HepG2 (cell line): Measurements from ENCODE around the gene S1PR5. TPM values are rescaled to one million over a fixed set of nuclear protein-coding genes. Genes with fewer than 3 reads are reported as not detected.
"Not testable (repeated sequence)": the region's sequence is repeated elsewhere in the genome, so short reads cannot be mapped to it uniquely, and the experiment has no call there.

ENCODE experiments used
- ATAC-seq: fragments of 200-7000 bp; cut with Tn5 transposase; 3 replicates; pipeline ENCODE4 v1.9.1; 2020; ENCODE audit warnings: mild to moderate bottlenecking, moderate library complexity
- BruUV-seq: library from RNA; stranded (reverse); fragments of 400-500 nt; replicated peaks from 2 replicates; lab custom pipeline; 2021; lab: Mats Ljungman, UMichigan
- CTCF ChIA-PET: fragments of 300-600 bp; formaldehyde crosslinking; extraction: SDS; loops from one replicate; lab custom pipeline; 2021; ENCODE audit warnings: low total read pairs, inconsistent platforms, low intra/inter-chr PET ratio; lab: Yijun Ruan, JAX
- POLR2A ChIA-PET: fragments of 350-600 bp; sonication (Branson Sonifier 250); formaldehyde crosslinking; loops from one replicate; lab custom pipeline; 2020; ENCODE audit warnings: antibody characterized with exemption, inconsistent platforms; lab: Yijun Ruan, JAX
- DNase-seq: peaks from one replicate; pipeline ENCODE4 v3.0.0-alpha.2; 2015; ENCODE audit warnings: low spot score
- FAIRE-seq: peaks from 3 replicates; lab custom pipeline; 2011; peaks lifted over from hg19 to GRCh38; lab: Jason Lieb, UNC
- H2AFZ ChIP-seq: one replicate; pipeline ENCODE4 v1.6.1; 2011; ENCODE audit warnings: low read length, inconsistent platforms
- H3K27ac ChIP-seq: fragments of 300-600 bp; 3 replicates; pipeline ENCODE4 v1.8.0; 2011; ENCODE audit warnings: mixed run types, mild to moderate bottlenecking, mixed read lengths, low read length, inconsistent platforms; ENCODE audit not compliant: insufficient read depth; ENCODE audit errors: extremely low read length
- H3K27me3 ChIP-seq, 2 experiments: fragments of 200-600 bp in 1 of 2; 2 replicates in 1 of 2; 3 replicates in 1 of 2; pipeline versions ENCODE4 v1.6.0 to v1.8.0; 2011; ENCODE audit warnings: low read length in 2 of 2, mild to moderate bottlenecking in 2 of 2, moderate library complexity in 2 of 2, inconsistent platforms in 1 of 2; ENCODE audit not compliant: insufficient read depth in 2 of 2, control insufficient read depth in 1 of 2
- H3K36me3 ChIP-seq, 2 experiments: fragments of 200-600 bp in 1 of 2; replicated peaks in 1 of 2; 2 replicates in 1 of 2; 3 replicates in 1 of 2; pipeline versions ENCODE4 v1.5.1 to v1.8.0; 2011; ENCODE audit warnings: low read length in 2 of 2, inconsistent platforms in 1 of 2; ENCODE audit not compliant: insufficient read depth in 2 of 2, control insufficient read depth in 1 of 2
- H3K4me1 ChIP-seq: 2 replicates; pipeline ENCODE4 v1.5.1; 2012; ENCODE audit warnings: low read length, inconsistent platforms; ENCODE audit not compliant: insufficient read depth
- H3K4me2 ChIP-seq: 2 replicates; pipeline ENCODE4 v1.6.0; 2011; ENCODE audit warnings: low read depth, low read length, inconsistent platforms
- H3K4me3 ChIP-seq, 3 experiments: fragments of 200-600 bp in 1 of 3; sonication (generic), shearing (Covaris generic) in 1 of 3; replicated peaks in 1 of 3; 2 replicates each; pipeline ENCODE4 v1.5.1; 2011 to 2016; ENCODE audit warnings: low read length in 3 of 3, inconsistent platforms in 2 of 3, low read depth in 2 of 3, mild to moderate bottlenecking in 2 of 3, control low read depth in 1 of 3, mixed read lengths in 1 of 3; ENCODE audit not compliant: insufficient read depth in 1 of 3
- H3K79me2 ChIP-seq: one replicate; pipeline ENCODE4 v1.6.1; 2011; ENCODE audit warnings: low read length, inconsistent platforms; ENCODE audit not compliant: insufficient read depth
- H3K9ac ChIP-seq: 2 replicates; pipeline ENCODE4 v1.6.0; 2011; ENCODE audit warnings: mild to moderate bottlenecking, low read depth, low read length, inconsistent platforms; ENCODE audit not compliant: insufficient read depth
- H3K9me3 ChIP-seq: 2 replicates; pipeline ENCODE4 v1.5.1; 2012; ENCODE audit warnings: mild to moderate bottlenecking, low read length
- H4K20me1 ChIP-seq: 2 replicates; pipeline ENCODE4 v1.6.0; 2011; ENCODE audit warnings: inconsistent platforms, mild to moderate bottlenecking, low read length, moderate library complexity; ENCODE audit not compliant: insufficient read depth
- EHMT2 ChIP-seq: fragments of 200-600 bp; sonication (generic); IDR thresholded peaks from 2 replicates; pipeline ENCODE4 v1.7.0; 2017; ENCODE audit warnings: antibody characterized with exemption, low read depth, low read length, borderline replicate concordance
- MAFK ChIP-seq, 2 experiments: IDR thresholded peaks in 1 of 2; conservative IDR thresholded peaks in 1 of 2; 2 replicates each; pipeline ENCODE4 v1.6.1; 2011; ENCODE audit warnings: improper control_type of control experiment in 2 of 2, low read length in 2 of 2
- NKX3-1 ChIP-seq: sonication (generic); formaldehyde crosslinking; IDR thresholded peaks from 2 replicates; pipeline ENCODE4 v1.5.0; 2020; ENCODE audit warnings: missing genetic modification reagents
- ONECUT2 ChIP-seq: sonication (generic); formaldehyde crosslinking; IDR thresholded peaks from 2 replicates; pipeline ENCODE4 v1.4.0; 2020; ENCODE audit warnings: missing genetic modification reagents
- SMARCE1 ChIP-seq: fragments of 450-650 bp; IDR thresholded peaks from 2 replicates; pipeline ENCODE4 v1.6.1; 2017; ENCODE audit warnings: borderline replicate concordance
- SRSF9 ChIP-seq: fragments of 200-400 bp; formaldehyde crosslinking; IDR thresholded peaks from 2 replicates; pipeline ENCODE4 v1.6.1; 2018; ENCODE audit warnings: borderline replicate concordance, mild to moderate bottlenecking, low read depth, low read length; ENCODE audit not compliant: insufficient read depth, poor library complexity, severe bottlenecking
- THAP11 ChIP-seq: IDR thresholded peaks from 2 replicates; pipeline ENCODE4 v1.6.1; 2016; ENCODE audit warnings: missing biosample characterization, missing genetic modification reagents
- ZNF121 ChIP-seq: sonication (generic); formaldehyde crosslinking; IDR thresholded peaks from 2 replicates; pipeline ENCODE4 v1.5.0; 2020; ENCODE audit warnings: mild to moderate bottlenecking, missing genetic modification reagents
- ZNF547 ChIP-seq: sonication (generic); formaldehyde crosslinking; IDR thresholded peaks from 2 replicates; pipeline ENCODE4 v1.5.1; 2020; ENCODE audit warnings: mild to moderate bottlenecking, missing genetic modification reagents
- ZNF570 ChIP-seq: sonication (generic); formaldehyde crosslinking; IDR thresholded peaks from 2 replicates; pipeline ENCODE4 v1.4.0; 2020; ENCODE audit warnings: mild to moderate bottlenecking, missing genetic modification reagents, borderline replicate concordance
- ZNF580 ChIP-seq: IDR thresholded peaks from 2 replicates; pipeline ENCODE4 v1.6.1; 2016; ENCODE audit warnings: low read depth, borderline replicate concordance
- ZNF616 ChIP-seq: sonication (generic); formaldehyde crosslinking; IDR thresholded peaks from 2 replicates; pipeline ENCODE4 v1.5.0; 2020; ENCODE audit warnings: low read depth, mild to moderate bottlenecking, missing genetic modification reagents
- ZNF770 ChIP-seq: sonication (generic); formaldehyde crosslinking; IDR thresholded peaks from 2 replicates; pipeline ENCODE4 v1.5.0; 2020; ENCODE audit warnings: mild to moderate bottlenecking, missing genetic modification reagents
- WGBS: methylation state at CpG from one replicate; pipeline ENCODE4 v1.1.6; 2017; ENCODE audit warnings: low lambda C conversion rate; 5-methylcytosine and 5-hydroxymethylcytosine counted together
- in situ Hi-C: cut with HindIII; loops from 2 replicates; pipeline ENCODE4 v1.10.0; 2017; ENCODE audit warnings: low pct_unique_long_range_greater_than_20kb; ENCODE audit not compliant: extremely low pct_ligation_motif_present
- intact Hi-C: fragments of 100-400 bp; cut with micrococcal nuclease; formaldehyde crosslinking; loops from one replicate; pipeline ENCODE4 v1.10.0; 2022; ENCODE audit not compliant: unreplicated experiment
- polyA plus RNA-seq, 8 experiments: library from polyadenylated mRNA; depleted of rRNA in 3 of 8; stranded (reverse) in 7 of 8; unstranded in 1 of 8; fragments of >200 nt; fragmentation: Illumina TruSeq in 4 of 8; extraction: Trizol in 4 of 8; gene quantifications; 2 replicates each; pipeline versions ENCODE4 v1.2.1 to v1.2.3, GENCODE V29; 2011 to 2016; ENCODE audit warnings: low read depth in 4 of 8, missing spikeins in 1 of 8, mixed read lengths in 1 of 8; ENCODE audit not compliant: insufficient read depth in 1 of 8
- total RNA-seq, 5 experiments: library from RNA; depleted of rRNA; stranded (reverse); fragments of >200 nt; fragmentation: Illumina TruSeq; extraction: Trizol; gene quantifications; 2 replicates each; pipeline ENCODE4 v1.2.3, GENCODE V29; 2016; ENCODE audit warnings: low read depth in 1 of 5

S1PR5 gene
- total and polyA plus RNA-seq, 2 of the 13 experiments (the other 11 are each of a cell fraction or from before 2014, with no cell fraction given), result 0.04 TPM; not detected in 1

GRCh38 chr19:10539016-10539415 is 21.8 kb upstream of the S1PR5 start:
- H2AFZ ChIP-seq, H4K20me1 ChIP-seq, H3K9ac ChIP-seq, CTCF ChIA-PET, in situ Hi-C loops, H3K4me2 ChIP-seq, FAIRE-seq, H3K9me3 ChIP-seq, intact Hi-C loops, POLR2A ChIA-PET, DNase-seq, H3K4me1 ChIP-seq, BruUV-seq, H3K27ac ChIP-seq, ATAC-seq, H3K36me3 ChIP-seq, H3K4me3 ChIP-seq, H3K79me2 ChIP-seq: not testable (repeated sequence)
- H3K27me3 ChIP-seq, result peaks cover 1 to 17% of the 10 kb centered on the region in 2 experiments; a peak in 3 of 5 replicates
- WGBS, result 47% methylated on average over 9 of the region's 9 CpGs

- intact Hi-C loops, result no loop called here
- no peak overlapping the region for H3K4me2 ChIP-seq
- no peak for DNase-seq
- no TSS peak for BruUV-seq
- peaks cover 1 to 17% of the 10 kb centered on the region in 2 experiments; a peak in 3 of 5 replicates for H3K27me3 ChIP-seq
- H3K9ac ChIP-seq, result no peak overlapping the region
- ChIA-PET CTCF (no interaction called here), POLR2A (no interaction called here)
- no peaks in the 10 kb centered on the region for H3K9me3 ChIP-seq
- H4K20me1 ChIP-seq, result no peaks in the 10 kb centered on the region
- no peaks in the 10 kb centered on the region for H3K36me3 ChIP-seq
- no peaks in the 10 kb centered on the region for H3K79me2 ChIP-seq
- H3K4me3 ChIP-seq, result no peak overlapping the region
- peaks cover 10% of the 10 kb centered on the region; the same call in 1 of the 2 replicates for H3K4me1 ChIP-seq
- H3K27ac ChIP-seq, result no peak overlapping the region
- no peak for FAIRE-seq
- 45% methylated on average over 20 of the region's 20 CpGs for WGBS
- no peak overlapping the region for H2AFZ ChIP-seq
- ATAC-seq, result no peak
- in situ Hi-C loops, result no loop called here
- TF ChIP-seq NKX3-1 (CRISPR knock-in tag), result no peak
- TF ChIP-seq ZNF547 (CRISPR knock-in tag), result no peak
- TF ChIP-seq EHMT2, result no peak
- no peak for TF ChIP-seq ZNF570
- no peak for TF ChIP-seq MAFK (conservative IDR thresholded peaks at IDR 0.05 in 1 of 2, IDR thresholded peaks at IDR 0.05 in 1 of 2; ENCODE audit: low read length in 2 of 2)
- no peak for TF ChIP-seq ZNF580 (CRISPR knock-in tag)
- TF ChIP-seq SMARCE1, result no peak
- peak; percentile 60; the same call in 1 of the 2 replicates for TF ChIP-seq ZNF770 (CRISPR knock-in tag)
- no peak for TF ChIP-seq ONECUT2 (CRISPR knock-in tag)
- peak; percentile 44; the same call in 1 of the 2 replicates for TF ChIP-seq ZNF121 (CRISPR knock-in tag)
- TF ChIP-seq SRSF9, result no peak
- TF ChIP-seq ZNF616 (CRISPR knock-in tag), result no peak
- TF ChIP-seq THAP11 (CRISPR knock-in tag), result no peak
Measured at GRCh38 chr19:10538204-10538983, 21.1 kb upstream of the S1PR5 start.
